K562 (cell line): ENCODE data around the gene CCDC61. TPM values are rescaled to one million over a fixed set of nuclear protein-coding genes. Genes with fewer than 3 reads are reported as not detected.

Experiments used
- ATAC-seq: fragments of 200-7000 bp; cut with Tn5 transposase; 3 replicates; pipeline ENCODE4 v1.9.1; 2020; ENCODE audit warnings: moderate library complexity
- BruUV-seq: library from RNA; stranded (reverse); fragments of 400-500 nt; replicated peaks from 2 replicates; lab custom pipeline; 2021; lab: Mats Ljungman, UMichigan
- CTCF ChIA-PET: fragments of 300-600 bp; formaldehyde crosslinking; extraction: SDS; loops from one replicate; lab custom pipeline; 2021; ENCODE audit warnings: low intra/inter-chr PET ratio; lab: Yijun Ruan, JAX
- POLR2A ChIA-PET: fragments of 300-600, 350-650 bp; sonication (Branson Sonifier 250); formaldehyde crosslinking; extraction: SDS; loops from one replicate; lab custom pipeline; 2021; ENCODE audit warnings: antibody characterized with exemption, inconsistent platforms; lab: Yijun Ruan, JAX
- DNase-seq, 4 experiments: peaks; one replicate each; pipeline versions ENCODE4 v3.0.0 to v3.0.0-alpha.2; 2011 to 2018; ENCODE audit warnings: low spot score in 3 of 4, mixed read lengths in 3 of 4; ENCODE audit errors: extremely low read depth in 1 of 4
- FAIRE-seq: peaks from 2 replicates; lab custom pipeline; 2011; peaks lifted over from hg19 to GRCh38; lab: Jason Lieb, UNC
- H2AFZ ChIP-seq: 2 replicates; pipeline ENCODE4 v1.6.0; 2011; ENCODE audit warnings: low read depth, low read length, control low read depth, inconsistent platforms
- H3K27ac ChIP-seq: fragments of 200-600 bp; 3 replicates; pipeline ENCODE4 v1.8.0; 2011; ENCODE audit warnings: low read depth, mild to moderate bottlenecking, control low read depth, inconsistent platforms, low read length, moderate library complexity, mixed read lengths; ENCODE audit errors: extremely low read depth
- H3K27me3 ChIP-seq, 2 experiments: fragments of 300-600 bp in 1 of 2; 2 replicates in 1 of 2; 3 replicates in 1 of 2; pipeline versions ENCODE4 v1.6.0 to v1.8.0; 2011; ENCODE audit warnings: inconsistent platforms in 2 of 2, low read length in 2 of 2, mild to moderate bottlenecking in 1 of 2, mixed read lengths in 1 of 2, moderate library complexity in 1 of 2; ENCODE audit not compliant: control insufficient read depth in 2 of 2, insufficient read depth in 2 of 2
- H3K36me3 ChIP-seq: fragments of 300-600 bp; 3 replicates; pipeline ENCODE4 v1.8.0; 2011; ENCODE audit warnings: mild to moderate bottlenecking, low read length, inconsistent platforms; ENCODE audit not compliant: control insufficient read depth, insufficient read depth
- H3K4me1 ChIP-seq, 2 experiments: fragments of 200-600 bp in 1 of 2; replicated peaks in 1 of 2; 2 replicates in 1 of 2; 3 replicates in 1 of 2; pipeline versions ENCODE4 v1.5.1 to v1.8.0; 2011; ENCODE audit warnings: inconsistent platforms in 2 of 2, low read length in 2 of 2, mild to moderate bottlenecking in 1 of 2, mixed read lengths in 1 of 2, moderate library complexity in 1 of 2; ENCODE audit not compliant: control insufficient read depth in 2 of 2, insufficient read depth in 2 of 2
- H3K4me2 ChIP-seq: 2 replicates; pipeline ENCODE4 v1.6.1; 2011; ENCODE audit warnings: low read length, control low read depth, inconsistent platforms, mixed read lengths; ENCODE audit not compliant: insufficient read depth
- H3K4me3 ChIP-seq: fragments of 200-600 bp; sonication (generic), shearing (Covaris generic); 2 replicates; pipeline ENCODE4 v1.5.1; 2016; ENCODE audit warnings: control low read depth, inconsistent platforms
- H3K79me2 ChIP-seq: fragments of 200-600 bp; 3 replicates; pipeline ENCODE4 v1.8.0; 2011; ENCODE audit warnings: low read length, inconsistent platforms; ENCODE audit not compliant: control insufficient read depth, insufficient read depth
- H3K9ac ChIP-seq, 2 experiments: 2 replicates each; pipeline versions ENCODE4 v1.6.0 to v1.6.1; 2011; ENCODE audit warnings: low read depth in 2 of 2, low read length in 2 of 2, control low read depth in 1 of 2, inconsistent platforms in 1 of 2, mild to moderate bottlenecking in 1 of 2, mixed read lengths in 1 of 2; ENCODE audit not compliant: insufficient read depth in 1 of 2
- H3K9me1 ChIP-seq: one replicate; pipeline ENCODE4 v1.6.0; 2011; ENCODE audit warnings: inconsistent platforms, mild to moderate bottlenecking, low read length, moderate library complexity; ENCODE audit not compliant: control insufficient read depth, insufficient read depth
- H3K9me3 ChIP-seq: replicated peaks from 2 replicates; pipeline ENCODE4 v1.5.1; 2011; ENCODE audit warnings: low read depth, low read length, inconsistent platforms; ENCODE audit not compliant: control insufficient read depth, insufficient read depth
- H4K20me1 ChIP-seq: replicated peaks from 2 replicates; pipeline ENCODE4 v1.6.1; 2011; ENCODE audit warnings: low read length, inconsistent platforms, mixed read lengths; ENCODE audit not compliant: control insufficient read depth, insufficient read depth
- HMGN3 ChIP-seq: IDR thresholded peaks from 2 replicates; pipeline ENCODE4 v1.6.1; 2011; ENCODE audit warnings: borderline replicate concordance, low read depth, mild to moderate bottlenecking, mixed read lengths, low read length; ENCODE audit not compliant: insufficient read length; ENCODE audit errors: extremely low read depth
- SPI1 ChIP-seq: IDR thresholded peaks from 2 replicates; pipeline ENCODE4 v1.6.1; 2011; ENCODE audit warnings: low read depth, low read length, control low read depth, borderline replicate concordance
- WGBS: fragments of 100-300 bp; shearing (Covaris generic); methylation state at CpG from one replicate; pipeline ENCODE4 v1.1.6; 2016; ENCODE audit warnings: low coverage, mixed read lengths; ENCODE audit not compliant: insufficient coverage; ENCODE audit errors: missing lambda C conversion rate; 5-methylcytosine and 5-hydroxymethylcytosine counted together
- in situ Hi-C: fragments of 300-500 bp; cut with MboI; formaldehyde crosslinking; loops from 4 replicates; pipeline ENCODE4 v1.15.0; 2018; ENCODE audit warnings: inconsistent platforms, mixed read lengths
- intact Hi-C: fragments of 100-400 bp; cut with micrococcal nuclease; formaldehyde crosslinking; loops from 2 replicates; pipeline ENCODE4 v1.14.2; 2022
- polyA plus RNA-seq, 8 experiments: library from polyadenylated mRNA; depleted of rRNA in 4 of 8; stranded (reverse) in 5 of 8; unstranded in 3 of 8; fragments of >200 nt; fragmentation: Nextera tagmentation in 2 of 8; fragmentation: Illumina TruSeq in 1 of 8; extraction: Ambion mirVana in 2 of 8; extraction: Trizol in 1 of 8; gene quantifications; 2 replicates each; pipeline versions ENCODE4 v1.2.1 to v1.2.3, GENCODE V29; 2011 to 2014; ENCODE audit warnings: inconsistent platforms in 1 of 8, missing spikeins in 1 of 8
- total RNA-seq, 7 experiments: library from RNA; depleted of rRNA in 6 of 7; stranded (reverse); fragments of >200 nt in 6 of 7; fragmentation: Illumina TruSeq in 2 of 7; extraction: Trizol in 2 of 7; gene quantifications; 2 replicates each; pipeline versions ENCODE4 v1.2.1 to v1.2.3, GENCODE V29; 2011 to 2021; ENCODE audit warnings: low replicate concordance in 1 of 7
- TF ChIP-seq, protein P1 (sequence below): fragments of 250-450 bp; sonication (Bioruptor Pico); IDR thresholded peaks from 2 replicates; pipeline ENCODE4 v1.5.0; 2021
- TF ChIP-seq, protein P2 (sequence below): fragments of 450-650 bp; IDR thresholded peaks from 2 replicates; pipeline ENCODE4 v1.6.1; 2016; ENCODE audit warnings: borderline replicate concordance
- TF ChIP-seq, protein P3 (sequence below): fragments of 250-450 bp; sonication (Bioruptor Pico); IDR thresholded peaks from 2 replicates; pipeline ENCODE4 v1.4.0; 2020; ENCODE audit warnings: mild to moderate bottlenecking, moderate library complexity, borderline replicate concordance

CCDC61 gene
- total and polyA plus RNA-seq, 9 of the 15 experiments (the other 6 are each of a cell fraction or from before 2014, with no cell fraction given), result 0.07 to 27.0 (median 10.3) TPM

DNA sequence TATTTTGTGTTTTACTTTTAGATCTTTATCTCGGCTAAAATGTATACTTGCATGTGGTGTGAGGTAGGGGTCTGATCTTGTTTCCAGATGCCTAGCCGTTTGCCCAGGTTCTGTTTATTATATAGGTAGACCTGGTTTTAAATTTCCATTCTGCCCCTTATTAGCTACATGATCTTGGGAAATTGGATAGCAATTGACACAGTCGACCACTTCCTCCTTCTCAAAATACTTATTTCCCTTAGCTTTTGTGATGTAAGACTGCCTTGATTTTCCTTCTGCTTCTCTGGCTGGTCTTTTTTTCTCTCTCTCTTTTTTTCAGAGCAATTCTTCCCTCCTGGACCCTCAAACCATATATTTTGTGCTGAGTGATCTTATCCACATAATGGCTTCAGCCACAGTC, 30.6 kb downstream of the CCDC61 start:
- 9% methylated on average over 3 of the region's 3 CpGs for WGBS
- no peaks in the 10 kb centered on the region for H3K9me1 ChIP-seq
- intact Hi-C loops (no loop called here), in situ Hi-C loops (loop anchor here (5.0 kb wide), 1 partner anchor 241 kb away; no protein-coding TSS in a partner anchor)
- TF ChIP-seq, protein P1, sequence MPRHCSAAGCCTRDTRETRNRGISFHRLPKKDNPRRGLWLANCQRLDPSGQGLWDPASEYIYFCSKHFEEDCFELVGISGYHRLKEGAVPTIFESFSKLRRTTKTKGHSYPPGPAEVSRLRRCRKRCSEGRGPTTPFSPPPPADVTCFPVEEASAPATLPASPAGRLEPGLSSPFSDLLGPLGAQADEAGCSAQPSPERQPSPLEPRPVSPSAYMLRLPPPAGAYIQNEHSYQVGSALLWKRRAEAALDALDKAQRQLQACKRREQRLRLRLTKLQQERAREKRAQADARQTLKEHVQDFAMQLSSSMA, result no peak
- no peak for TF ChIP-seq HMGN3
- TF ChIP-seq, protein P2, sequence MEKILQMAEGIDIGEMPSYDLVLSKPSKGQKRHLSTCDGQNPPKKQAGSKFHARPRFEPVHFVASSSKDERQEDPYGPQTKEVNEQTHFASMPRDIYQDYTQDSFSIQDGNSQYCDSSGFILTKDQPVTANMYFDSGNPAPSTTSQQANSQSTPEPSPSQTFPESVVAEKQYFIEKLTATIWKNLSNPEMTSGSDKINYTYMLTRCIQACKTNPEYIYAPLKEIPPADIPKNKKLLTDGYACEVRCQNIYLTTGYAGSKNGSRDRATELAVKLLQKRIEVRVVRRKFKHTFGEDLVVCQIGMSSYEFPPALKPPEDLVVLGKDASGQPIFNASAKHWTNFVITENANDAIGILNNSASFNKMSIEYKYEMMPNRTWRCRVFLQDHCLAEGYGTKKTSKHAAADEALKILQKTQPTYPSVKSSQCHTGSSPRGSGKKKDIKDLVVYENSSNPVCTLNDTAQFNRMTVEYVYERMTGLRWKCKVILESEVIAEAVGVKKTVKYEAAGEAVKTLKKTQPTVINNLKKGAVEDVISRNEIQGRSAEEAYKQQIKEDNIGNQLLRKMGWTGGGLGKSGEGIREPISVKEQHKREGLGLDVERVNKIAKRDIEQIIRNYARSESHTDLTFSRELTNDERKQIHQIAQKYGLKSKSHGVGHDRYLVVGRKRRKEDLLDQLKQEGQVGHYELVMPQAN, result no peak
- TF ChIP-seq SPI1, result 0 out of 2 replicates have a peak, but pooled peaks have one; percentile 4
- TF ChIP-seq, protein P3, sequence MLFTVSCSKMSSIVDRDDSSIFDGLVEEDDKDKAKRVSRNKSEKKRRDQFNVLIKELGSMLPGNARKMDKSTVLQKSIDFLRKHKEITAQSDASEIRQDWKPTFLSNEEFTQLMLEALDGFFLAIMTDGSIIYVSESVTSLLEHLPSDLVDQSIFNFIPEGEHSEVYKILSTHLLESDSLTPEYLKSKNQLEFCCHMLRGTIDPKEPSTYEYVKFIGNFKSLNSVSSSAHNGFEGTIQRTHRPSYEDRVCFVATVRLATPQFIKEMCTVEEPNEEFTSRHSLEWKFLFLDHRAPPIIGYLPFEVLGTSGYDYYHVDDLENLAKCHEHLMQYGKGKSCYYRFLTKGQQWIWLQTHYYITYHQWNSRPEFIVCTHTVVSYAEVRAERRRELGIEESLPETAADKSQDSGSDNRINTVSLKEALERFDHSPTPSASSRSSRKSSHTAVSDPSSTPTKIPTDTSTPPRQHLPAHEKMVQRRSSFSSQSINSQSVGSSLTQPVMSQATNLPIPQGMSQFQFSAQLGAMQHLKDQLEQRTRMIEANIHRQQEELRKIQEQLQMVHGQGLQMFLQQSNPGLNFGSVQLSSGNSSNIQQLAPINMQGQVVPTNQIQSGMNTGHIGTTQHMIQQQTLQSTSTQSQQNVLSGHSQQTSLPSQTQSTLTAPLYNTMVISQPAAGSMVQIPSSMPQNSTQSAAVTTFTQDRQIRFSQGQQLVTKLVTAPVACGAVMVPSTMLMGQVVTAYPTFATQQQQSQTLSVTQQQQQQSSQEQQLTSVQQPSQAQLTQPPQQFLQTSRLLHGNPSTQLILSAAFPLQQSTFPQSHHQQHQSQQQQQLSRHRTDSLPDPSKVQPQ (CRISPR knock-in tag), result no peak
- POLR2A ChIA-PET, result no interaction called here
- H3K79me2 ChIP-seq, result no peaks in the 10 kb centered on the region
- no peak overlapping the region for H3K4me3 ChIP-seq
- no peak overlapping the region for H3K27ac ChIP-seq
- H3K4me2 ChIP-seq, result no peak overlapping the region
- BruUV-seq, result no TSS peak
- no peaks in the 10 kb centered on the region for H3K27me3 ChIP-seq
- no peak overlapping the region for H3K9ac ChIP-seq
- no peak for ATAC-seq
- H4K20me1 ChIP-seq, result no peaks in the 10 kb centered on the region; the same call in 1 of the 2 replicates
- DNase-seq, result no peak
- H3K36me3 ChIP-seq, result no peaks in the 10 kb centered on the region
- H3K9me3 ChIP-seq, result no peaks in the 10 kb centered on the region
- H2AFZ ChIP-seq, result no peak overlapping the region
- CTCF ChIA-PET, result no interaction called here
- no peak for FAIRE-seq
- H3K4me1 ChIP-seq, result peaks cover 3 to 16% of the 10 kb centered on the region in 2 experiments; a peak in 2 of 5 replicates
